ENCODE results near the gene F5. TPM values are rescaled to one million over a fixed set of nuclear protein-coding genes. Genes with fewer than 3 reads are reported as not detected.

F5 gene
- total and polyA plus RNA-seq, 2 of the 13 experiments (the other 11 are each of a cell fraction or from before 2014, with no cell fraction given): 38.3 to 64.0 TPM

GRCh38 chr1:169565335-169566271 lies 20.7 kb downstream of the F5 start (continued):
- TF ChIP-seq, protein P1, sequence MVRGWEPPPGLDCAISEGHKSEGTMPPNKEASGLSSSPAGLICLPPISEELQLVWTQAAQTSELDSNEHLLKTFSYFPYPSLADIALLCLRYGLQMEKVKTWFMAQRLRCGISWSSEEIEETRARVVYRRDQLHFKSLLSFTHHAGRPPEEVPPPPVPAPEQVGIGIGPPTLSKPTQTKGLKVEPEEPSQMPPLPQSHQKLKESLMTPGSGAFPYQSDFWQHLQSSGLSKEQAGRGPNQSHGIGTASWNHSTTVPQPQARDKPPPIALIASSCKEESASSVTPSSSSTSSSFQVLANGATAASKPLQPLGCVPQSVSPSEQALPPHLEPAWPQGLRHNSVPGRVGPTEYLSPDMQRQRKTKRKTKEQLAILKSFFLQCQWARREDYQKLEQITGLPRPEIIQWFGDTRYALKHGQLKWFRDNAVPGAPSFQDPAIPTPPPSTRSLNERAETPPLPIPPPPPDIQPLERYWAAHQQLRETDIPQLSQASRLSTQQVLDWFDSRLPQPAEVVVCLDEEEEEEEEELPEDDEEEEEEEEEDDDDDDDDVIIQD (CRISPR knock-in tag; IDR thresholded peaks at IDR 0.05; ENCODE audit: low read depth): peak; percentile 76; the same call in 1 of the 2 replicates
- peak; percentile 58; the same call in 1 of the 2 replicates for TF ChIP-seq ZNF264 (CRISPR knock-in tag; IDR thresholded peaks at IDR 0.05)
- TF ChIP-seq SNAPC5 (CRISPR knock-in tag; IDR thresholded peaks at IDR 0.05; ENCODE audit: borderline replicate concordance): no peak
- peak; percentile 54; the same call in 1 of the 2 replicates for TF ChIP-seq CREM (IDR thresholded peaks at IDR 0.05)
- TF ChIP-seq CREM (CRISPR knock-in tag; IDR thresholded peaks at IDR 0.05): no peak
- TF ChIP-seq ZNF775 (CRISPR knock-in tag; IDR thresholded peaks at IDR 0.05; ENCODE audit: borderline replicate concordance): no peak
- TF ChIP-seq, protein P2, sequence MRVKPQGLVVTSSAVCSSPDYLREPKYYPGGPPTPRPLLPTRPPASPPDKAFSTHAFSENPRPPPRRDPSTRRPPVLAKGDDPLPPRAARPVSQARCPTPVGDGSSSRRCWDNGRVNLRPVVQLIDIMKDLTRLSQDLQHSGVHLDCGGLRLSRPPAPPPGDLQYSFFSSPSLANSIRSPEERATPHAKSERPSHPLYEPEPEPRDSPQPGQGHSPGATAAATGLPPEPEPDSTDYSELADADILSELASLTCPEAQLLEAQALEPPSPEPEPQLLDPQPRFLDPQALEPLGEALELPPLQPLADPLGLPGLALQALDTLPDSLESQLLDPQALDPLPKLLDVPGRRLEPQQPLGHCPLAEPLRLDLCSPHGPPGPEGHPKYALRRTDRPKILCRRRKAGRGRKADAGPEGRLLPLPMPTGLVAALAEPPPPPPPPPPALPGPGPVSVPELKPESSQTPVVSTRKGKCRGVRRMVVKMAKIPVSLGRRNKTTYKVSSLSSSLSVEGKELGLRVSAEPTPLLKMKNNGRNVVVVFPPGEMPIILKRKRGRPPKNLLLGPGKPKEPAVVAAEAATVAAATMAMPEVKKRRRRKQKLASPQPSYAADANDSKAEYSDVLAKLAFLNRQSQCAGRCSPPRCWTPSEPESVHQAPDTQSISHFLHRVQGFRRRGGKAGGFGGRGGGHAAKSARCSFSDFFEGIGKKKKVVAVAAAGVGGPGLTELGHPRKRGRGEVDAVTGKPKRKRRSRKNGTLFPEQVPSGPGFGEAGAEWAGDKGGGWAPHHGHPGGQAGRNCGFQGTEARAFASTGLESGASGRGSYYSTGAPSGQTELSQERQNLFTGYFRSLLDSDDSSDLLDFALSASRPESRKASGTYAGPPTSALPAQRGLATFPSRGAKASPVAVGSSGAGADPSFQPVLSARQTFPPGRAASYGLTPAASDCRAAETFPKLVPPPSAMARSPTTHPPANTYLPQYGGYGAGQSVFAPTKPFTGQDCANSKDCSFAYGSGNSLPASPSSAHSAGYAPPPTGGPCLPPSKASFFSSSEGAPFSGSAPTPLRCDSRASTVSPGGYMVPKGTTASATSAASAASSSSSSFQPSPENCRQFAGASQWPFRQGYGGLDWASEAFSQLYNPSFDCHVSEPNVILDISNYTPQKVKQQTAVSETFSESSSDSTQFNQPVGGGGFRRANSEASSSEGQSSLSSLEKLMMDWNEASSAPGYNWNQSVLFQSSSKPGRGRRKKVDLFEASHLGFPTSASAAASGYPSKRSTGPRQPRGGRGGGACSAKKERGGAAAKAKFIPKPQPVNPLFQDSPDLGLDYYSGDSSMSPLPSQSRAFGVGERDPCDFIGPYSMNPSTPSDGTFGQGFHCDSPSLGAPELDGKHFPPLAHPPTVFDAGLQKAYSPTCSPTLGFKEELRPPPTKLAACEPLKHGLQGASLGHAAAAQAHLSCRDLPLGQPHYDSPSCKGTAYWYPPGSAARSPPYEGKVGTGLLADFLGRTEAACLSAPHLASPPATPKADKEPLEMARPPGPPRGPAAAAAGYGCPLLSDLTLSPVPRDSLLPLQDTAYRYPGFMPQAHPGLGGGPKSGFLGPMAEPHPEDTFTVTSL (CRISPR knock-in tag; IDR thresholded peaks at IDR 0.05; ENCODE audit: borderline replicate concordance): peak; percentile 17; the same call in 1 of the 2 replicates
- no peak for TF ChIP-seq ZFAT (CRISPR knock-in tag; conservative IDR thresholded peaks at IDR 0.05)
- TF ChIP-seq, protein P3, sequence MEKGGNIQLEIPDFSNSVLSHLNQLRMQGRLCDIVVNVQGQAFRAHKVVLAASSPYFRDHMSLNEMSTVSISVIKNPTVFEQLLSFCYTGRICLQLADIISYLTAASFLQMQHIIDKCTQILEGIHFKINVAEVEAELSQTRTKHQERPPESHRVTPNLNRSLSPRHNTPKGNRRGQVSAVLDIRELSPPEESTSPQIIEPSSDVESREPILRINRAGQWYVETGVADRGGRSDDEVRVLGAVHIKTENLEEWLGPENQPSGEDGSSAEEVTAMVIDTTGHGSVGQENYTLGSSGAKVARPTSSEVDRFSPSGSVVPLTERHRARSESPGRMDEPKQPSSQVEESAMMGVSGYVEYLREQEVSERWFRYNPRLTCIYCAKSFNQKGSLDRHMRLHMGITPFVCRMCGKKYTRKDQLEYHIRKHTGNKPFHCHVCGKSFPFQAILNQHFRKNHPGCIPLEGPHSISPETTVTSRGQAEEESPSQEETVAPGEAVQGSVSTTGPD (CRISPR knock-in tag; IDR thresholded peaks at IDR 0.05): no peak
- no peak for TF ChIP-seq ZNF768 (CRISPR knock-in tag; IDR thresholded peaks at IDR 0.05)
- no peak for TF ChIP-seq ZNF44 (CRISPR knock-in tag; IDR thresholded peaks at IDR 0.05)
- TF ChIP-seq KDM5B (CRISPR knock-in tag; IDR thresholded peaks at IDR 0.05; ENCODE audit: borderline replicate concordance): no peak
- TF ChIP-seq, protein P4, sequence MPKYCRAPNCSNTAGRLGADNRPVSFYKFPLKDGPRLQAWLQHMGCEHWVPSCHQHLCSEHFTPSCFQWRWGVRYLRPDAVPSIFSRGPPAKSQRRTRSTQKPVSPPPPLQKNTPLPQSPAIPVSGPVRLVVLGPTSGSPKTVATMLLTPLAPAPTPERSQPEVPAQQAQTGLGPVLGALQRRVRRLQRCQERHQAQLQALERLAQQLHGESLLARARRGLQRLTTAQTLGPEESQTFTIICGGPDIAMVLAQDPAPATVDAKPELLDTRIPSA (CRISPR knock-in tag; IDR thresholded peaks at IDR 0.05; ENCODE audit: borderline replicate concordance): no peak
- TF ChIP-seq, protein P5, sequence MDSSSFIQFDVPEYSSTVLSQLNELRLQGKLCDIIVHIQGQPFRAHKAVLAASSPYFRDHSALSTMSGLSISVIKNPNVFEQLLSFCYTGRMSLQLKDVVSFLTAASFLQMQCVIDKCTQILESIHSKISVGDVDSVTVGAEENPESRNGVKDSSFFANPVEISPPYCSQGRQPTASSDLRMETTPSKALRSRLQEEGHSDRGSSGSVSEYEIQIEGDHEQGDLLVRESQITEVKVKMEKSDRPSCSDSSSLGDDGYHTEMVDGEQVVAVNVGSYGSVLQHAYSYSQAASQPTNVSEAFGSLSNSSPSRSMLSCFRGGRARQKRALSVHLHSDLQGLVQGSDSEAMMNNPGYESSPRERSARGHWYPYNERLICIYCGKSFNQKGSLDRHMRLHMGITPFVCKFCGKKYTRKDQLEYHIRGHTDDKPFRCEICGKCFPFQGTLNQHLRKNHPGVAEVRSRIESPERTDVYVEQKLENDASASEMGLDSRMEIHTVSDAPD (CRISPR knock-in tag; IDR thresholded peaks at IDR 0.05): no peak
- peak; percentile 60; the same call in 1 of the 2 replicates for TF ChIP-seq ESRRA (CRISPR knock-in tag; IDR thresholded peaks at IDR 0.05; ENCODE audit: low read depth)
- TF ChIP-seq ZNF567 (CRISPR knock-in tag; IDR thresholded peaks at IDR 0.05; ENCODE audit: borderline replicate concordance): no peak
- no peak for TF ChIP-seq CREB1 (IDR thresholded peaks at IDR 0.05)
- peak; percentile 46; the same call in 1 of the 2 replicates for TF ChIP-seq CREB1 (CRISPR knock-in tag; IDR thresholded peaks at IDR 0.05)

All from HepG2 (cell line).